Peyer's patch (tissue), 4 donors: ENCODE measurements around the gene CITED4. TPM values are rescaled to one million over a fixed set of nuclear protein-coding genes. Genes with fewer than 3 reads are reported as not detected.

Source experiments
- DNase-seq, 3 donors: peaks; one replicate each; pipeline ENCODE4 v3.0.0-alpha.2; 2017 to 2019
- H3K27ac ChIP-seq, 4 donors: fragments of 200-600 bp; sonication (generic); one replicate each; pipeline ENCODE4 v1.5.1; 2016 to 2019
- H3K27me3 ChIP-seq, 2 donors: fragments of 200-600 bp; sonication (generic); one replicate each; pipeline ENCODE4 v1.5.1; 2019
- H3K36me3 ChIP-seq, 3 donors: fragments of 200-600 bp; sonication (generic); one replicate each; pipeline ENCODE4 v1.5.1; 2016 to 2019
- H3K4me1 ChIP-seq, 4 donors: fragments of 200-600 bp; sonication (generic); one replicate each; pipeline ENCODE4 v1.5.1; 2016 to 2019
- H3K4me3 ChIP-seq, 4 donors: fragments of 200-600 bp; sonication (generic); 1 replicate in 3 of 4; 2 replicates in 1 of 4; pipeline ENCODE4 v1.5.1; 2016 to 2019; ENCODE audit warnings: mild to moderate bottlenecking in 1 of 4
- H3K9me3 ChIP-seq, 4 donors: fragments of 200-600 bp; sonication (generic); one replicate each; pipeline ENCODE4 v1.5.1; 2016 to 2019; ENCODE audit warnings: mild to moderate bottlenecking in 1 of 4
- CTCF ChIP-seq, 6 experiments: fragments of 450-650 bp in 4 of 6; fragments of 200-600 bp in 2 of 6; sonication (generic) in 1 of 6; IDR thresholded peaks; one replicate each; pipeline ENCODE4 v1.5.1; 2017 to 2019; ENCODE audit warnings: antibody characterized with exemption in 6 of 6, mild to moderate bottlenecking in 3 of 6, moderate library complexity in 1 of 6
- POLR2A ChIP-seq, 2 donors: fragments of 450-650 bp; IDR thresholded peaks; one replicate each; pipeline ENCODE4 v1.5.1; 2017; ENCODE audit warnings: antibody characterized with exemption in 2 of 2, mild to moderate bottlenecking in 2 of 2, moderate library complexity in 2 of 2
- total RNA-seq, 4 donors: library from RNA; depleted of rRNA; stranded (reverse); fragments of >200 nt; gene quantifications; one replicate each; pipeline ENCODE4 v1.1.0, GENCODE V29; 2016

Gene CITED4
- total RNA-seq, 4 donors from 2014 or later = 2.0 to 19.0 (median 2.3) TPM

- TF ChIP-seq POLR2A (IDR thresholded peaks at IDR 0.05) (no peak), CTCF (IDR thresholded peaks at IDR 0.05) (no peak)
- Histone ChIP-seq H3K4me3 (no peak overlapping the region), H3K27ac (no peak overlapping the region), H3K9me3 (peaks cover 0 to 12% (median 4%) of the 10 kb centered on the region in 4 donors), H3K36me3 (no peaks in the 10 kb centered on the region), H3K4me1 (no peaks in the 10 kb centered on the region), H3K27me3 (no peaks in the 10 kb centered on the region)
- DNase-seq = no peak
Observed at GRCh38 chr1:40893946-40894345, 31.8 kb upstream of the CITED4 start.

- Histone ChIP-seq H3K27ac (no peak overlapping the region), H3K9me3 (peaks cover 0 to 12% (median 4%) of the 10 kb centered on the region in 4 donors), H3K27me3 (no peaks in the 10 kb centered on the region), H3K4me1 (no peaks in the 10 kb centered on the region), H3K36me3 (no peaks in the 10 kb centered on the region), H3K4me3 (no peak overlapping the region)
- TF ChIP-seq CTCF (IDR thresholded peaks at IDR 0.05) = no peak
- TF ChIP-seq POLR2A (IDR thresholded peaks at IDR 0.05) = no peak
- no peak for DNase-seq
Observed at GRCh38 chr1:40892354-40892753, 30.2 kb upstream of the CITED4 start.

GRCh38 chr1:40890771-40891170 lies 28.6 kb upstream of the CITED4 start:
- DNase-seq = no peak
- TF ChIP-seq CTCF (IDR thresholded peaks at IDR 0.05) (no peak), POLR2A (IDR thresholded peaks at IDR 0.05) (no peak)
- H3K27me3 ChIP-seq = no peaks in the 10 kb centered on the region

GRCh38 chr1:40887652-40888051 lies 25.5 kb upstream of the CITED4 start:
- no peak overlapping the region for H3K4me3 ChIP-seq
- H3K4me1 ChIP-seq = peaks cover 0 to 6% (median 0%) of the 10 kb centered on the region in 4 donors
- H3K27me3 ChIP-seq = peaks cover 0 to 5% of the 10 kb centered on the region in 2 donors
- no peaks in the 10 kb centered on the region for H3K9me3 ChIP-seq
- no peaks in the 10 kb centered on the region for H3K36me3 ChIP-seq
- no peak for DNase-seq
- no peak overlapping the region for H3K27ac ChIP-seq
- TF ChIP-seq POLR2A (IDR thresholded peaks at IDR 0.05) (no peak), CTCF (IDR thresholded peaks at IDR 0.05) (no peak)

More at GRCh38 chr1:40890771-40891170, 28.6 kb upstream of the CITED4 start:
- no peak overlapping the region for H3K27ac ChIP-seq
- H3K4me1 ChIP-seq = no peaks in the 10 kb centered on the region
- H3K9me3 ChIP-seq = peaks cover 0 to 12% (median 4%) of the 10 kb centered on the region in 4 donors
- no peaks in the 10 kb centered on the region for H3K36me3 ChIP-seq
- H3K4me3 ChIP-seq = no peak overlapping the region

- no peak for TF ChIP-seq CTCF (IDR thresholded peaks at IDR 0.05)
- TF ChIP-seq POLR2A (IDR thresholded peaks at IDR 0.05) = no peak
- H3K4me3 ChIP-seq = no peak overlapping the region
Observed at GRCh38 chr1:40887012-40887378, 24.8 kb upstream of the CITED4 start.

More at GRCh38 chr1:40887012-40887378, 24.8 kb upstream of the CITED4 start:
- Histone ChIP-seq H3K9me3 (no peaks in the 10 kb centered on the region), H3K36me3 (no peaks in the 10 kb centered on the region), H3K4me1 (peaks cover 0 to 6% (median 0%) of the 10 kb centered on the region in 4 donors), H3K27me3 (peaks cover 0 to 5% of the 10 kb centered on the region in 2 donors), H3K27ac (no peak overlapping the region)
- no peak for DNase-seq
